Inflammatory macrophage treated with lipopolysaccharide for 4 hours (primary cell): ENCODE data around the gene TAOK1.
"Not testable (repeated sequence)": the region's sequence is repeated elsewhere in the genome, so short reads cannot be mapped to it uniquely, and the experiment has no call there.

ENCODE experiments used
- DNase-seq: peaks from one replicate; pipeline ENCODE4 v3.0.0-alpha.2; 2020

The TAOK1 gene

GRCh38 chr17:29449865-29450671, 59.9 kb downstream of the TAOK1 start:
- no peak for DNase-seq

GRCh38 chr17:29451121-29451742, 61.1 kb downstream of the TAOK1 start:
- DNase-seq = no peak

GRCh38 chr17:29458066-29458465, 67.9 kb downstream of the TAOK1 start:
- DNase-seq = no peak

GRCh38 chr17:29461483-29462206, 71.5 kb downstream of the TAOK1 start:
- DNase-seq = no peak

- peak; percentile 70 for DNase-seq
Measured at GRCh38 chr17:29469276-29469675, 79.1 kb downstream of the TAOK1 start.

GRCh38 chr17:29473437-29473836, 83.3 kb downstream of the TAOK1 start:
- not testable (repeated sequence) for DNase-seq

GRCh38 chr17:29474297-29474696, 84.1 kb downstream of the TAOK1 start:
- DNase-seq = no peak

- DNase-seq = no peak
Measured at GRCh38 chr17:29475891-29476290, 85.7 kb downstream of the TAOK1 start.

GRCh38 chr17:29480249-29480928, 90.2 kb downstream of the TAOK1 start:
- not testable (repeated sequence) for DNase-seq

- no peak for DNase-seq
Measured at GRCh38 chr17:29483503-29483902, 93.3 kb downstream of the TAOK1 start.

GRCh38 chr17:29495011-29495410, 104.8 kb downstream of the TAOK1 start:
- DNase-seq = peak; percentile 9

- no peak for DNase-seq
Measured at GRCh38 chr17:29504711-29505110, 114.5 kb downstream of the TAOK1 start.

- peak; percentile 49 for DNase-seq
Measured at GRCh38 chr17:29505836-29506235, 115.7 kb downstream of the TAOK1 start.

- DNase-seq = no peak
Measured at GRCh38 chr17:29510953-29511352, 120.8 kb downstream of the TAOK1 start.

- no peak for DNase-seq
Measured at GRCh38 chr17:29514792-29515191, 124.6 kb downstream of the TAOK1 start.

- DNase-seq = no peak
Measured at GRCh38 chr17:29518359-29518758, 128.2 kb downstream of the TAOK1 start.

- no peak for DNase-seq
Measured at GRCh38 chr17:29524692-29525091, 134.5 kb downstream of the TAOK1 start.

GRCh38 chr17:29526322-29526721, 136.2 kb downstream of the TAOK1 start:
- no peak for DNase-seq

- no peak for DNase-seq
Measured at GRCh38 chr17:29533976-29534375, 143.8 kb downstream of the TAOK1 start.

GRCh38 chr17:29544066-29544465, 153.9 kb downstream of the TAOK1 start:
- no peak for DNase-seq

- no peak for DNase-seq
Measured at GRCh38 chr17:29546085-29546484, 155.9 kb downstream of the TAOK1 start.

GRCh38 chr17:29546830-29547229, 156.7 kb downstream of the TAOK1 start:
- no peak for DNase-seq
